ENCODE data around the gene TMEM169.

DNA sequence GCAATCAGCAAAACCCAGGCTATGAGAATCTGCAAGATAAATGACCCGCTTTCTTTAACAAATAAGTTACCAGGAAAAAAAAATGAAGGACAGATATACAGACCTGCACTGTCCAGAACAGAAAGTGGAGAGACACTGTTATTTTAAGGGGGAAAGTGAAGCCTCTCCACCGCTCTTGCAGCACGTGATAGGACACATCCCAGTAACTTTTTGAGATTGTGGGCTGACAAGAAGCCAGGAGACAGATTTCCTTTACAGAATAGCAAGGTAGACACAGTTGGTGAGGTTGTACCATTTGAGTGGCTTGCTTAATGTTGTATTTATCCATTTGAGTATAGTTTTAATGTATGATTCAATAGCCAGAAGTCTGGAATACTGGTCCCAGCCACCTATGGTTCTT, 13.0 kb downstream of the TMEM169 start:
- TF ChIP-seq EZH2 (IDR thresholded peaks at IDR 0.05): no peak
- TF ChIP-seq POLR2AphosphoS5 (IDR thresholded peaks at IDR 0.05; ENCODE audit: borderline replicate concordance, low read depth, low read length): no peak
- no peak for TF ChIP-seq FOXP2 (optimal IDR thresholded peaks at IDR 0.05; ENCODE audit: control extremely low read depth, extremely low read length, insufficient read depth)
